HG02943 (cell line): ENCODE results near the gene STK32B.

Source experiments
- ATAC-seq: cut with Tn5 transposase; IDR thresholded peaks from one replicate; pipeline ENCODE4 v1.9.1; 2021; ENCODE audit warnings: mild to moderate bottlenecking, low read depth, moderate library complexity; ENCODE audit not compliant: unreplicated experiment

STK32B gene

DNA sequence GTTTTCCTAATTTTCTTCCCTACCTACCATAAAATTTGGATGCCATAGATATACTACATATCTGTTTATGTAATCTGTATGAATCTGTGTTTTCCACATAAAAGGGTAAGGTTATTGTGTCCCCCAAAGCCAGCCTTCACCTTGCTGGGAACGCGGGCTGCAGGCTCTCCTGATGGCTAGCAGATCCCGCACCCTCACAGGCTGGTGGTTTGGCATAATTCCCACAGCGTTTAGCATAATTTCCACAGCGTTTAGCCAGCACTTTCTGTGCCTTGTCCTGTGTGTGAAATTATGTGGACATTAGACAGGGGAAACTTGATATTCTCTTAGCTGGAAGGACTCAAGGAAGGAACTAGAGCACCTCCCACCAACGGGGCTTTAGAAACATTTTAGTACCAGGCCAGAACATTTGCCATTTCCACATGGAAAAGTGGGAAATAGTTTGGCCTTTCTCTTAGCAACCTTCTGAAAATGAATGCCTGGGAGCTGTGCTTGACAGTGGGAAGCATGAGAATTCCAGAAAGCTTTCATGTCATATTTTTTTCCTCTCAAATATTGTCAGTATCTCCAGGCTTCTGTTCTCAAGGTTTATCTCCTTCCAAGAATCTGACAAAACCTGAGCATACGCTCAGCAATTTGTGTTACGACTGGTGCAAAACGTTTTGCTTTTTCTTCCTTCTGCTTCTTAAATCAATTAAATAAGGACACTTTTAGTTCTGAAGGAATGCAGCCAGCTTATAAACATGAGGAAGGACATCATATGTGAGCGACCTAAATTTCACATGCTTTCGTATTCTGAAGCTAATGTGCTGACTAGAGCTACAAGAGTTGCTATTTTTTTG lies 67.9 kb downstream of the STK32B start:
- no peak for ATAC-seq

DNA sequence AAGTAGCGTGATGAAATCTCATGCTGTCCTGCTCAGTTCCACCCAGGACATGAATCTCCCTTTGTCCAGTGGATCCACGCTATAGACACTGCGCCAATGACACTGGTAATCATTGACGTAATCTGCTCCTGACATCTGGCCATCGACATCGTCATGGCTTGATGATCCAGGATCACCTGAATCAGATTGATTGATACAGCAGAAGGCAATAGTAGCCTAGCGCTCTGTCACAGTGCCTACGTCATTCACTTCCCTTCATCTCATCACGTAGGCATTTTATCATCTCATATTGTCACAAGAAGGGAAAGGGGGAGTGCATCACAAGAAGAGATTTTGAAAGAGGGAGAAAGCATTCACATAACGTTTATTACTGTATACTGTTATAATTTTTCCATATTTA lies 68.8 kb downstream of the STK32B start:
- no peak for ATAC-seq

DNA sequence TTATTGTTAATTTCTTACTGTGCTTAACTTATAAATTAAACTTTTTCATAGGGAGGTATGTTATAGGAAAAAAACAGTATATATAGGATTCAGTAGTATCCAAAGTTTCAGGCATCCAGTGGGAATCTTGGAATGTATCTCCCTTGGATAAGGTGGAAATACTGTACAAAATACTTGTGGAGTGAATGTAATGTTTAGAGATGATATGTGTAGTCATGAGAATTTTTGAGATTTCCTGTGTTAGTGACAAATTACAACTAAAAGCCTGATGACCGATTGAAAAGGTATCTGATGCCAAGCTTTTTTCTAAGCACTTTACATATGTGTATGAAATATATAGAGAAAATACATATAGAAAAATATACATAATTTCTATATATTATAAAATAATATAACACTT lies 69.2 kb downstream of the STK32B start:
- no peak for ATAC-seq

DNA sequence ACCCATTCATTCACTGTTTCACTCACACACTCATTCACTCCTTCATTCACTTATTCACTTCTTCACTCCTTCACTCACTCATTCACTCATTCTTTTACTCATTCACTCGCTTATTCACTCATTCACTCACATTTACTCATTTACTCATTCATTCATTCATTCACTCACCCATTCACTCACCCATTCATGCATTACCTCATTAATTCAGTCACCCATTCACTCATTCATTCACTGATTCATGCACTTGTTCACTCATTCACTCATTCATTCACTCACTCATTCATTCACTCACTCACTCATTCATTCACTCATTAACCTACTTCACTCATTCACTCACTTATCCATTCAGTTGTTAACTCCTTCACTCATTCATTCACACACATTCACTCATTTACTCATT lies 70.8 kb downstream of the STK32B start:
- no peak for ATAC-seq

DNA sequence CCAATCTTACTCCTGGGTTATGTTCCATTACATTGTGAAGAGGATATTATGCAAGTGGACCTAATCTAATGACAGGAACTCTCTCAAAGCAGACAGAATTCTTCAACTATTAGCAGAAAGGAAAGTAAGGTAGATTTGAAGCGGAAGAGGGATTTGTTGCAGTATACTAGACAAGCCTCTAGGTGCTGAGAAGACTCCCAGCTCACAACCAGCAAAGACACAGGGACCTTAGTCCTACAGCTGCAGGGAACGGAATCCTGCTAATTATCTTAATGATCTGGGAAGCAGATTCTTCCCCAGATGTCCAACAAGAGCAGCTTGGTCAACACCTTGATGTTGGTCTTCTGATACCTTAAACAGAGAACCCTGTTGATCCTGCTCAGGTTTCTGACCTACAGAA lies 73.6 kb downstream of the STK32B start:
- ATAC-seq, result no peak

DNA sequence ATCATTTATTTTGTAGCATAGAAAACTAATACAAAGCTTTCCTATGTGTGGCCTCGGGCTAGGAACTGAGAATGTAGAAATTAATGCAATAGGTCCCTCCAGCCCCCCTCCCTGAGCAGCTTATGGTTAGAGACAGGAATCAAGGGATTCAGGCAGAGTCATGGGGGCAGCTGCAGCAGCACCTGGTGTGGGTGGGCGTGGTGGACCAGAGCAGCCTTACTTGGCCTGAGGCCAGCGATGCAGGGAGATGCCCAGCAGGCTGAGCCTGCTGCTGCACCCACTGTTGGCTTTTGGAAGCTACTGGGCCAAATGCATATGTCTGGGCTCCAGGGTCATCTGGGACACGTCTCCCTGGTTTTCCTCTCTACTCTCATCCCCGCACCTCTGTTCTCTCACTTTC lies 74.0 kb downstream of the STK32B start:
- no peak for ATAC-seq

DNA sequence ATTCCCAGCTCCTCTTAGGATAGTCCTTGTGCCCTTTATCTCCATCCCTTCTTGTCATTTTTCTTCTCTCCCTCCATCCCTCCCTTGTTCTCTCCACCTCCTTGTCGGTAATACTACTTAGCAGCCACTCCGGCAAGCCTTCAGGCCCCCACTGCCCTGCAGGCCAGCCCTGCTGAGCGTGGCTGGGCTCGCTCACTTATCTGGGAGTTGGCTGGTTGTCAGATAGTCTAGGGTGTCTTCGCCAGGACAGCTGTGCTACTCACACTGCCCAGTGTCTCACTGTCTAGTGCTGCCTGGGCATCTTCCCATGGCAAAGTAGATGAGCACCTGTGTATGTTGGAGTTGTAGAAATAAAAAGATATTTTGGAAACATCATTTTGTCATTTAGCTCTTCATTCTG lies 75.0 kb downstream of the STK32B start:
- ATAC-seq, result no peak

DNA sequence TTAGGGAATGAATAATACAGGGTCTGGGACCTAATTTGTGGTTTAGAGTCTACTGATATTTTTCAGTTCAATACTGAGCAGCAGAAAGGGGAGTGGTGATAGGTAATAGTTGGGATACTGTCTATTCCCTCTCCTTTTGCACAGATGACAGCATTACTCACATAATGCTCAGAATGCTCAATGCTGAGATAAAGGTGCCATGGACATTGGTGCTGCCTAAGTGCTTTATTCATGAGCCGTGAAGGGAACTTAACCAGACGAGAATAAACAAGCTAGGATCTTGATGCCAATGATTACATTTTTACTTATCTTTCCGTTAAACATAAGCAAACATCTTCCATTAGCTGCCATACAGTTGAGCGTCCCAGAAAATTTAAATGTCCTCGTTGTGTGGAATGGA lies 75.6 kb downstream of the STK32B start:
- ATAC-seq, result no peak

DNA sequence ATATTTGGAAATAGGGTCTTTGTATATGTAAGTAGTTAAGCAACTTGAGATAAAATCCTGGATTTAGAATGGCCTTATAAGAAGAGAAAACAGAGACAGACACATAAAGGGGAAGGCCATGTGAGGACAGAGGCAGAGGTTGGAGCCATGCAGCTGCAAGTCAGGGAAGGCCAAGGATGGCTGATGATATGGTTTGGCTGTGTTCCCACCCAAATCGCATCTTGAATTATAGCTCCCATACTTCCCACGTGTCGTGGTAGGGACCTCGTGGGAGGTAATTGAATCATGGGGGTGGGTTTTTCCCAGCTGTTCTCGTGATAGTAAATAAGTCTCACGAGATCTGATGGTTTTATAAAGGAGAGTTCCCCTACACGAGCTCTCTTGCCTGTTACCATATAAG lies 76.3 kb downstream of the STK32B start:
- no peak for ATAC-seq

DNA sequence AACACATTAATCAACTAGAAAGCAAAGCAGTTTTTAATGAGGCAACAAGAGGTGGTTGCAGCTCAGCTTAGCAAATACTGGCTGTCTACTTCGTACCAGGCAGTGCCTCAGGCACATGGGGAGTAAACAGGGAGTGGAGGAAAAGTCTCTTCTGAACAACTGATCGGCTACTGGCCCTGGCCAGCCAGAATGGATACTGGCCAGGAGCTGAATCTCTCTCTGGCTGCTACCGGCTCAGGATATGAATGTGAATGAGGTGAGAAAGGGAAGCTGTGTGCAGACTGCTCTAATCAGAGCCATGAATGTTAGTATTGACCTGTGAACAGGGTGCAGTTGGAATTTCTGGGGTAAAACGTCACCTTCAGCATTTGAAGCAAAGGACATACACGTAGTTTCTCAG lies 77.3 kb downstream of the STK32B start:
- ATAC-seq, result no peak

DNA sequence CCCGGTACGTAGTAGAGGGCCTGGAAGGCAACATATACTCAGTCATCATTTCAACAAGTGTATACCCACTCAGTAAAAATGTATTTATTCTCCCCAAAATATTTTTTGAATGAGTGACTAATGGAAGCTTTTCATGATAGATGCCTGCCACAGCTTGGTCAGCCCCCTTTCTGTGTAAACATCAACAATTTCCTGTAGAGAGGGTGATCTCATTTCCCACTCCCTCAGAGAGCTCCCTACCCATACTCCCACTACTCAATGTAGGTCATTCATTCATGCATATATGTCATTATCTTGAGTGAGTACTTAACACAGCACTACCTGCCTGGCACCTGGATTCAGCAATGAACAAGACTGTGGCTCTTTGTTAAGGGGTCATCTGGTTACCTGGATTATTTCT lies 81.9 kb downstream of the STK32B start:
- ATAC-seq, result no peak

DNA sequence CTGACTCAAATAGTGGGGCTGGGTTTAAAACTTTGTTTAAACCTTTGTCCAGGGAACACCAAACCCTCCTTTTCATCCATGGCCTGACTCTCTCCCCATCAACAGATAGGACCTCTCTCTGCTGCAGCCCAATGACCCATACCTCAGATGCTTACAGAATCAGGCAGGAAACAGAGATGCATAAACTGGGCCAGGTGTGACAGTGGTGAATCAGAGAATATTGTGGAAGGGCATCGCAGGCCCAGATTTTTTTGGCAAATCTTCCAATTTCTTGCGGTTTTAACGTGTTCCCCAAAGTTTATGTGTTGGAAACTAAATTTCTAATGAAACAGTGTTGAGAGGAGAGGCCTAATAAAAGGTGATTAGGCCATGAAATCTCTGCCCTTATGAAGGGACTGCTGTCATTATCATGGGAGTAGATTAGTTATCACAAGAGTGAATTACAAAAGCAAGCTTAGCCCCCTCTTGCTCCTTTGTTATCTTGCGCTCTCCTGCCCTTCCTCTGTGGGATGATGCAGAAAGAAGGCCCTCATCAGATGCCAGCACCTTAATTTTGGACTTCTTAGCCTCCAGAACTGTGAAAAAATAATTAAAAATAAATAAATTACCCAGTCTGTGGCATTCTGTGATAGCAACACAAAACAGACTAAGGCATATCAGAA lies 82.8 kb downstream of the STK32B start:
- ATAC-seq, result no peak

DNA sequence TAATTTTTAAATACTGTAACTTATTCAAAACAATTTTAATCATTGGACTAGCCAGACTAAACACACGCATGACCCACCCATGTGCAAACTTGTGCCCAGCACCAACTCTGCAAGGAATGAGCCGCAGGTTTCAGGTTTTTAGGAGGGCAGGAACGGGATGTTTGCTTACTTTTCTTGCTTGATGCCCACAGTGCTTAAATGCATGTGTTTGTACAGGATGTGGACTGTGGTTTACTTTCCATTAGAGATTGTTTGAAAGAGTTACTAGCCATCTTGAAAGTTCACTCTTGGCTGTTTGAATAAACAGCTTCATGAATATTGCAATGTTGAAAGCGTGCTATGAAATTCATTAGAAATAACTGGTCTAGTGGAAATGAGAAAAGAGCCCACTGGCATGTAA lies 83.3 kb downstream of the STK32B start:
- ATAC-seq, result no peak

DNA sequence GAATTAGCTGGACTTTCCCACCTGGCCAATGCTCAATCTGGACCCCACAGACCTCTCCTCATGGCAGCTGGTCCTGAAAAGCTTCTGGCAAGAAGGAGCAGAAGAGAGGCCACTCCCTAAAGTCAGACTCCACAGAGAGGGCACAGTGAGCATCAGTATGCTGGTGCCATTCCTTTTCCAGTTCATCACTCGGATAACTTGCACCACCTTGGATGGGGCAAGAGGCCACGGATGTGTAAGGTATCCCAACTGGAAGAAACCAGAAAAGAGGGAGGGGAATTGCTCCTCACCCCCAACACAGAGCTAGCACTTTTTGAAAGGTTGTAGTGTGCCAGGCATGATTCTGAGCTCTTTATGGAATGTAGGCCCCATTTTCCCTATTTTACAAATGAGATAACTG lies 85.9 kb downstream of the STK32B start:
- ATAC-seq, result no peak

DNA sequence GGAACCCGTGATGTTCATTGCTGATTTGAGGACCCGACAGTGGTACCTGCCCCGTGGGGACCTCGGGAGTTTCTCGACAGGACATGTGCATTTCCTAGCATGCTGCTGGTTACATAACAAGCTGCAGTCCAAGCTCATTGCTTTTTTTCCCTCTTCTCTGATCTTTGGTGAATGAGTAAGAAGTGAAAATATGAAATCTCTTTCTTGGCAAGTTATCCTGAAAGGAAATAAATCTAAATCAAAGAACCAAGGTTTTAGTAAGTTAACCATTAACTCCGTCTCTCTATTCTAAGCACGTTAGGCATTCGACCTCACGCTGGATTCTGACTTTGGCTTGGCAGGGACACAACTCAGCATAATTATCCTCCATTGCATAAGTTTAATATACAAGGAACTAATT lies 86.6 kb downstream of the STK32B start:
- ATAC-seq, result no peak

DNA sequence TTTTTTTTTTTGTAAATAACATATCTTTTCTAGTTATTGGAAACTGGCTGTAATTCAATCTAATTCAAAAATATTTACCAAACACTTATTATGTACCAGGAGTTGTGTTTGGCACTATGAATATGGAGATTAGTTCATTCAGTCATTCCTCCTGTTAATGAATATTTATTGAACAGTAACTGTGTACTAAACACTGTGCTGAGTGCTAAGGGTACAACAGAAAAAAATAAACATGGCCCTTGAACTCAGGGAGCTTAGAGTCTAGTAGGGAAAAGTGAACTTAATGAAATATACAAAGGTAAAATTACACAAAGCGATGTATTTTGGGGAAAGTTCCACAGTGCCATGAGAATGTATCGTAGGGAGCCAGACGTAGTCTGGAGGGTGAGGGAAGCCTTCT lies 87.1 kb downstream of the STK32B start:
- no peak for ATAC-seq

DNA sequence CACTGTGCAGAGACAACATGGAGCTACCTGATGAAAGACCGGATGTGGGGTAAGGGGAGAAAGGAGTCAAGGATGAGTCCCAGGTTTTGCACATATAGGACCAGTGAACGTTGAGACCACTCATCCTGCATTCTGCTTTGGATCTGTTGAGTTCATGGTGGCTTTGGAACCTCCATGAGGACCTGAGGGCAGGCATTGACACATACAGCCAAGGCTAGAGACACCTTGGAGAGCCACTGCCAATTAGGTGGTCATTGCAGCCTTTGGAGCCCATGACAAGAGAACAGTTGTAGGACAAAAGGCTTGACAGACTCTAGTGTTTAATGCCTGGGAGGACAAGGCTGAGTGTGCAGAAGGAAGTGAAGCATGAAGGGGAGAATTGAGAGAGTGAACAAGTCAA lies 87.9 kb downstream of the STK32B start:
- ATAC-seq, result no peak

DNA sequence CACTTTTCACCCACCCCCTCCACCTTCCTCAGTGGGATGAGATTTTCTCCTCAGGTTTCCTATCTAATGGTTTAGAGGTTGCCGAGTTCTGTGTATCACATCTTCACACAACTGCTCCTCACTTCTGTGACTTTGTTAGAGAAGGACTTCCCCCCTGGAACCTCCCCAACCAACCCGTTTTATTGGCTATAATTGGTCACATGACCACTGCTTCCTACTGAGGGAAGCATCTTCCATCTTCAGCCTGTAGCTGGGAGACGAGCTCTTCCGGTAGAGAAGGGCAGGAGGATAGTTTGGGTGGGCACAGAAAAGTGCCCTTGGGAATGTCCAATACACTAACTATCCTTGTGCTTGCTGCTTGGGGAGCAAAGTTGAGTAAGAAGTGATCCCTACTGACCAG lies 90.5 kb downstream of the STK32B start:
- no peak for ATAC-seq

DNA sequence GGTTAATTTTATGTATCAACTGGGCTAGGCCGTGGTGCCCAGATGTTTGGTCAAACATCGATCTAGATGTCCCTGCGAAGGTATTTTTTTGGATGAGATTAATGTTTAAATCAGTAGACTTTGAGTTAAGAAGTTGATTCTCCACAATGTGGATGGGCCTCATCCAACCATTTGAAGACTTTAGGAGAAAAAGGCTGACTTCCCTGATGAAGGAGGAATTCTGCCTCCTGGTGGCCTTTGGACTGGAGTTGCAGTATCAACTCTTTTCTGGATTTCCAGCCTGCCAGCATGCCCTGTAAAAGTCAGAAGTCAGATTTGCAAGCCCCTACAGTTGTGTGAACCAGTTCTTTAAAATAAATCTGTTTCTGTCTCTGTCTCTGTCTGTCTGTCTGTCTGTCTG lies 91.4 kb downstream of the STK32B start:
- no peak for ATAC-seq

DNA sequence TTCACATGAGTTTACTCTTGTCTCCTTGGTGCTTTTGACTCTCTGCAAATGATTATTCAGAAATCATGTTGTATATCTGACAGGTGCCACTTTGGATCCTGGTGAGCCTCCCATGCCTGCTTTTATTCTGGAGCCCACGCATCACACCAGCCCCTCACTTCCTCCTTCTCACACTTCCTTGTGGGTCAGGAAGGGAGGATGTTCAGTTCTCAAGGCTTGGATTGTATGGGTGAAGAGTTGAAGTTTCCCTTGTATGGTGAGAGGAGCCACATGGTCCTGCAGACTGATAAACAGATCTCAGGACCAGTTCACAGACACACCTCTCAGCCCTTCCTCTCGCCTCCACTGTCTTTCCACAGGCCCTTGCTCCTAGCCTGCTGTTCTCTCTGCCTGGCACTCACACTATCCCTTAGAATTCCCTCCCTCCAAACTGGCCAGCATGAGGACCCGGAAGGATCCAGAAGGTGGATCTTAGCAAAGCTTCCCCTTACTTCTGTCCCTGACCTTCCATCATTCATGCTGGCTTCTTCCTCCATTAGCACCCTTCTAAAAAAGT lies 92.1 kb downstream of the STK32B start:
- no peak for ATAC-seq

DNA sequence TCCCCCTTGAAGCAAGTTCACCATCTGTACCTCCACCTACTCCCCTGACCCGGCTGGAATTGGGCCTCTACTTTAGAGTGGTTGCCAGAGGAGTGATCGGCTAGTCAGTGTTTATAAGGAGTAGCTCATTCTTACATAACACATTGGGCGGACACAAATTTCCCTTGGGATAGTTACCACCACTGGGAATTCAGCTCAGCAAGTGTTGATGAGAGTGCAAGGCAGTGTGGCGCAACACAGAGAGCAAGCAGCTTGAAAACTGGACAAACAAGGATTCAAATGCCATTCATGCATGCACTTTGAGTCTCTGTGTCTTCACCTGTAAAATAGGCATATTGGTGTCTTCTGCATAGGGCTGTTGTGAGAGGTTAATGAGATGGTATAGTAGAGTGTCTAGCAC lies 92.7 kb downstream of the STK32B start:
- ATAC-seq, result no peak

DNA sequence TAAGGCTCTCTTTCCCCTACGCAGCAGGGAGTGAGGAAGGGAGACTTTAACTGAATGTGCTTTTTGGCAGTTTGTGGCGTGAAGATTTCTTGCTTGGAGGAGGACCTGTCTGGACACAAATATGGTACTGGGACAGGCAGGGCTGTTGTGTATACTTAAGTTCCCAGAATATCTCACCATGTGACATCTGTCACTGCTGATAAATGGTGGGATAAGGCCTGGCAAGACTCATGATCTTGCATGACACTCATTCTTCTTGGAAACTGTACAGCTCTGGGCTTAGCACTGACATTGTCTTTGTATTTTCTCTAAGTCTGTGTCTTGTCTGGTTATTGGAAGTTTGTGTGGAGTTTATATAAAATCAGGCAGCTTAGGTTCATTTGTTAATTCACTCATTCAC lies 93.1 kb downstream of the STK32B start:
- ATAC-seq, result no peak
